SK-N-SH treated with all-trans-retinoic acid at 6 μM for 48 hours (cell line): Measurements from ENCODE around the gene DIDO1.

ENCODE experiments used
- ARNTL ChIP-seq: fragments of 450-650 bp; formaldehyde crosslinking; IDR thresholded peaks from 2 replicates; pipeline ENCODE4 v1.5.0; 2020; ENCODE audit warnings: low read depth, mild to moderate bottlenecking, moderate library complexity, borderline replicate concordance
- RARB ChIP-seq: fragments of 250-450 bp; sonication (Bioruptor Pico); IDR thresholded peaks from 2 replicates; pipeline ENCODE4 v1.8.0; 2021; ENCODE audit warnings: mild to moderate bottlenecking, moderate library complexity
- ZFP30 ChIP-seq: fragments of 450-650 bp; formaldehyde crosslinking; IDR thresholded peaks from 2 replicates; pipeline ENCODE4 v1.5.0; 2022; ENCODE audit warnings: mild to moderate bottlenecking, moderate library complexity

DNA sequence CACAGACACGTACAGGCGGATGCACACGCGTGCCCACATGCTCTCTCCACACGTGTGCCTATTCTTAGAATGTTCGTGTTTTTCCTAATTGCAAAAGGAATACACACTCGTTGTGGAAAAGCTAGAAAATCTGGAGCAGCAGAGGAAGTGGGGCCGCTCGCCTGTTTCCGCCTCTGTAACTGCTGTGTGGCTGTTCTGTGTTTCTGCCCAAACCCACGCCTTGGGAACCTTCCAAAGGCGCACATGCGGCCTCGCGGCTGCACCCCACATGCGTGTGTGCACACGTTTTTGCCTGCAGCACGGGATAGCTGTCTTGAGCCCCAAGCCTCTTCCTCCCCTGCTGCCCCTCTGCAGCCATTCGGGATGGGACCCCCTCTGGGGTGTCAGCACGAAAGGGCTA lies 38.4 kb upstream of the DIDO1 start:
- TF ChIP-seq ARNTL (no peak), RARB (CRISPR knock-in tag) (no peak), ZFP30 (CRISPR knock-in tag) (no peak)
